HUES48 (cell line): Measurements from ENCODE around the gene PDK1.

Experiments
- H3K27ac ChIP-seq: one replicate; pipeline ENCODE4 v1.7.0; 2013; ENCODE audit warnings: low read depth, low read length, inconsistent platforms
- H3K27me3 ChIP-seq: 2 replicates; pipeline ENCODE4 v1.6.1; 2013; ENCODE audit warnings: mild to moderate bottlenecking, low read length; ENCODE audit not compliant: control insufficient read depth, insufficient read depth
- H3K36me3 ChIP-seq: 2 replicates; pipeline ENCODE4 v1.6.1; 2013; ENCODE audit warnings: low read length; ENCODE audit not compliant: control insufficient read depth, insufficient read depth
- H3K4me1 ChIP-seq: 2 replicates; pipeline ENCODE4 v1.6.1; 2013; ENCODE audit warnings: mild to moderate bottlenecking, low read length; ENCODE audit not compliant: control insufficient read depth, insufficient read depth
- H3K4me3 ChIP-seq: 2 replicates; pipeline ENCODE4 v1.5.1; 2013; ENCODE audit warnings: mild to moderate bottlenecking, low read depth, low read length
- H3K9ac ChIP-seq: 2 replicates; pipeline ENCODE4 v1.6.1; 2013; ENCODE audit warnings: mild to moderate bottlenecking, low read depth, low read length, moderate library complexity
- H3K9me3 ChIP-seq: 2 replicates; pipeline ENCODE4 v1.6.1; 2013; ENCODE audit warnings: low read length; ENCODE audit not compliant: control insufficient read depth, insufficient read depth

Gene PDK1

DNA sequence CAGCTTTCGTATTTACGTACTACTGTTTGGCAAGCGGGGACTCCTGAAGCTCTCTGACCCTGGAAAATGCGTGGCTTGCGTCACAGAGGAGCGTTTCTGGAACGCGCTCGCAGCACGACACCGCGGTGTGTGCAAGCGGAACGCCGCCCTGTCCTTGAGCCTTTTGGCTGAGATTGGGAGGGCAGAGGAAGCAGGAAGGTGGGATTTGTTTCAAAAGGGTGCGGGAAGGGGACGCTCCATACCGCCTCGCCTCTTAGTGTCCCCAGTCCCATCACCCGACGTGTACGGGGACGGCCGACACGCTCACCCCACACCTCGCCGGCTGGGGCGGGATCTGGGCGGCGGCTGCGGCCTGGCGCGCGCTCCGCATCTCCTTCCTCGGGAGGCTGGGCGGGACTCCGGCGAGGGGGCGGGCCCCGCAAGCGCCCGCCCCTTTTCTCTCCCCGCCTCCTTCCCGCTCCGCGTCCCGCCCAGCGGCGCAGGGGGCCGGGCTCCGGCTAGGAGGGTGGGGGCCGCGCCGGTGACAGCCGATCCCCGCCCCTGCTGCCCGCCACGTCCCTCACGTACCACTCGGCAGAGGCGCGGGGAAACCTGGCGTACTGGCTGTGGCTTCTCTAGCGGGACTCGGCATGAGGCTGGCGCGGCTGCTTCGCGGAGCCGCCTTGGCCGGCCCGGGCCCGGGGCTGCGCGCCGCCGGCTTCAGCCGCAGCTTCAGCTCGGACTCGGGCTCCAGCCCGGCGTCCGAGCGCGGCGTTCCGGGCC, at the start of gene PDK1:
Gene PDK1, plus strand, starts transcription at position 569 of the 762 bp plus-strand sequence. Its CDS starts 61 bp downstream, at position 630.
- Histone ChIP-seq H3K27me3 (no peaks in the 10 kb centered on the region; the same call in 1 of the 2 replicates), H3K36me3 (peaks cover 13% of the 10 kb centered on the region), H3K9me3 (no peaks in the 10 kb centered on the region), H3K9ac (peak within 1 kb of the TSS; percentile 80), H3K4me1 (peaks cover 27% of the 10 kb centered on the region), H3K27ac (peak within 1 kb of the TSS; percentile 83), H3K4me3 (peak within 1 kb of the TSS; percentile 85)

DNA sequence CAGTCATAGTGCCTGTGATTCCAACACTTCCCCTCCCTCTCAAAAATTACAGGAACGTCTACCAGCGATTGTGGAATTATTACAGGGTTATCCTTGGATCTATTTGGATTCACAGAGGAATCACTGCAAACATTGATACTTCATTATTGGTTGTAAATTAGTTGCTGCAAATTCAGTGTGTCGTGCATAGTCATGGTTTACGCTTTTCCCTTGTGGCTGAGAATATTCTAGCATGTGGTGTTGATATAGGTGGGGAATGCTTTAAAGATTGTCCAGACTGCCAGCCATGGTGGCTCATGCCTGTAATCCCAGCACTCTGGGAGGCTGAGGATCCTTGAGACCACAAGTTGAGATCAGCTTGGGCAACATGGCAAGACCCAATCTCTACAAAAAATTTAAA, 48.7 kb upstream of the PDK1 start:
- Histone ChIP-seq H3K9me3 (peaks cover 11% of the 10 kb centered on the region), H3K27ac (no peak overlapping the region), H3K4me3 (no peak overlapping the region), H3K9ac (no peak overlapping the region), H3K36me3 (peaks cover 38% of the 10 kb centered on the region), H3K4me1 (no peaks in the 10 kb centered on the region), H3K27me3 (no peaks in the 10 kb centered on the region)

DNA sequence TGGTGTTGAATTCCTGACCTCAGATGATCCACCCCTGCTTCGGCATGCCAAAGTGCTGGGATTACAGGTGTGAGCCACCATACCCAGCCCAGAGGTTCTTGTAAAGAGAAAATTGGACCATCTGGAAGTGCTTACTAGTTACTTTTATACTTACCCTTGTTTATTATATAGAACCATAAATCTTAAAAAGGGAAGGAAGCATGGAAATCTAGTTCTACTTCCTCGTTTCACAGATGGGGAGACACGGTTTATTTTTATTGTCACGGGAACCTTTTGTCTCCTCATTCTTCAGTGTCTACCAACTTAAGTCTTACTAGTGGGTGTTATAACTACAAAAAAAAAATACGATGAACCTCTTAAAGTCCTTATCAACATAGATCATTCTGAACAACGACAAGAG, 45.8 kb upstream of the PDK1 start:
- H3K27me3 ChIP-seq = no peaks in the 10 kb centered on the region
- peaks cover 9% of the 10 kb centered on the region for H3K36me3 ChIP-seq
- H3K9me3 ChIP-seq = peaks cover 29% of the 10 kb centered on the region
- H3K27ac ChIP-seq = no peak overlapping the region
- H3K9ac ChIP-seq = no peak overlapping the region
- H3K4me3 ChIP-seq = no peak overlapping the region
- no peaks in the 10 kb centered on the region for H3K4me1 ChIP-seq

DNA sequence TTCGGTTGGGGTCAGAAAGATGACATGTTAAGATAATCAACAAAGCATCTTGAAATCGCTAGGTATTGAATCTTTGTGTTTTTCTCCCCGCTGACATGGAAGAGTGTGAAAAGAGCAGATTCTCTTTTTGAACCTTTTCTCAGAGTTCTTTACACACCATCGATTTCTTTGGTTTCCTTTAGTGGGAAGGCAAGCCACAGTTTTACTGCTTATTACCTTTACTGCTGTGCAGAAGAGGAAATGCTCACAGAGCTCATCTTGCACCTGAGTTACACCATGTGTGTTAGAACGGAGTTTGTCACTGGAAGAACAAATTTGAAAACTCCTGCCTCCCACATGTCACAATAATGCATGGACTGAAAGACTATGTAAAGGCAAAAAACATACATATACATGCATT, 45.3 kb upstream of the PDK1 start:
- H3K36me3 ChIP-seq = peaks cover 7% of the 10 kb centered on the region
- H3K9ac ChIP-seq = no peak overlapping the region
- no peak overlapping the region for H3K27ac ChIP-seq
- H3K4me3 ChIP-seq = no peak overlapping the region
- no peaks in the 10 kb centered on the region for H3K4me1 ChIP-seq
- peaks cover 29% of the 10 kb centered on the region for H3K9me3 ChIP-seq
- H3K27me3 ChIP-seq = no peaks in the 10 kb centered on the region

DNA sequence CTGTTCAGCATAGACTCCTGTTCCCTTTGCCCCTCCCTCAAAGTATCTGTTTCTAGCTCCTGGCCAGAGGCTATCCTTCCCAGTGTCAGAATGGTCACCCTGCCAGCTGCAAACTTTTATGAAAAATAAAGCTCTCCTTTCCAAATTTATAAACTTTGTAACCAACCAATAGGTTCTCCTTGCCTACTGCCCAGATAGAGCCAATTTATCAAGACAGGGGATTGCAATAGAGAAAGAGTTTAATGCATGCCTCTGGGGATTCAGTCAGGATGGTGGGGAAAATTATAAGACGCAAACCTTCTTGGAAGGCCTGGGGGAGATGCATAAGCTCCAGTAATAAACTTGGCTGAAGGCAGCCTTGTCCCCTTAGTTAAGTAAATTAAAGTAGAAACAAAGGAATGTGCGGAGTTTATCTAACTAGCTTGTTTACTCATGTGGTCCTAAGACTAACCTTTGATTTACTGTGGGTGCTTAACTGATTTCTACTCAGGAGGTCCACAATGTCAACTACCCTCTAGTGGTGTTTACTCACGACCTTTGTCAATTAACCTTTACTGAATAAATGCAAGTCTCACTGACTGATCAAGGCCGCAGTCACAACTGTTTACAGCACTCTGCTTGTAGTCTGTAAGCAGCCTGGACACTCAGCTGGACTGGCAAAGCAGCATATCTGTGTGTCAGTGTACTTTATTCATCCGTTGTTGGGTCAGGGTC, 42.9 kb upstream of the PDK1 start:
- H3K9me3 ChIP-seq = peaks cover 31% of the 10 kb centered on the region
- H3K9ac ChIP-seq = no peak overlapping the region
- no peaks in the 10 kb centered on the region for H3K36me3 ChIP-seq
- H3K4me3 ChIP-seq = no peak overlapping the region
- no peaks in the 10 kb centered on the region for H3K27me3 ChIP-seq
- no peaks in the 10 kb centered on the region for H3K4me1 ChIP-seq
- H3K27ac ChIP-seq = no peak overlapping the region

DNA sequence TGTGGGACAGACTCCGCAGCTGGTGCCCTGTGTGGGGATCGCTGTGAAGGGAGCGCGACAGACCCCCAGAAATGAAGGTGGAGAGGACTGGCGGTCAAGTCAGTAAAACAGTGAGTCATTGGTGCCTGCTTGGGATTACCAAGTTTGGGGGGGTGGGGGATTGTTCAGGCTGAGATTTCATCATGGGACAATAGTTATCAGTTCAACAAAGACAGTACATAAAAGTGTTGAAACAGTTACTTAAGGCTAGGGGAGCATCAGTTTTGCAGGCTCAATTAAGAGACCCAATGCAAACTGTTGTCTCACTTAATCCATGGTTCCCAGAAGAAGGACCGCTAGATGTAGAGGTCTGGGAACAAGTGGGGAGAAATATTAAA, 42.4 kb upstream of the PDK1 start:
- H3K9ac ChIP-seq = no peak overlapping the region
- no peaks in the 10 kb centered on the region for H3K36me3 ChIP-seq
- H3K9me3 ChIP-seq = peaks cover 34% of the 10 kb centered on the region
- no peaks in the 10 kb centered on the region for H3K4me1 ChIP-seq
- no peak overlapping the region for H3K27ac ChIP-seq
- H3K27me3 ChIP-seq = no peaks in the 10 kb centered on the region
- H3K4me3 ChIP-seq = no peak overlapping the region

DNA sequence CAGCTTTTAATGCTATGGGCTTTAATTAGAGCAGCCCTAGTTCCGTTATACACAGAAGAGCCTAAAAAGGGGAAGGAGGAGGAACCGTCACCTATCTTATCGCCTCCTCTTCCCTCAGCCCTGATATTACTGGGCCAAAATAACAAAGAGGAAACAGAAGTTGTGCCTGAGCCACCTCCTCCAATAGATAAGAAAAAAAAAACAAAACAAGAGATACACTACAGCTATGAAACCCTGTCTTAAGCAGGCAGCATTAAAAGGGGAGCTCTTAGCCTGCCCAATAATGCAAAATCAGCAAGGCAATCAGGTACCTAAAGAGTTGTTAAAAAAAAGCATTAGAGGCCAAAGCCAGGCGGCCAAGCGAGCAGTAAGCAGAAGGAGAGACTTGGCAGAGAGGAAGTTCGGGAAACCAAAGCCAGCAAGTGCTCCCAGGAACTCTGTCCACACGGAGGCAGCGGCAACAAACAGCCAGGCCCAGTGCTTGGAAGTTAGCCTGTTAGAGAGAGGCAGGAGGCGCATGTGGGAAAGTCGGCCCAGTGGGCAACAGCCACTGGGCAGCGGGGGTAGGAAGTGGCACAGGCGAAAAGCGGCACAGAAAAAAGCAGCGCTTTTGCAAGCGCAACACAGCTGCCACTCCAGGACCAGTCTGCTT, 41.8 kb upstream of the PDK1 start:
- no peaks in the 10 kb centered on the region for H3K27me3 ChIP-seq
- no peaks in the 10 kb centered on the region for H3K4me1 ChIP-seq
- peaks cover 37% of the 10 kb centered on the region for H3K9me3 ChIP-seq
- no peaks in the 10 kb centered on the region for H3K36me3 ChIP-seq
- H3K27ac ChIP-seq = no peak overlapping the region
- H3K9ac ChIP-seq = no peak overlapping the region
- no peak overlapping the region for H3K4me3 ChIP-seq

DNA sequence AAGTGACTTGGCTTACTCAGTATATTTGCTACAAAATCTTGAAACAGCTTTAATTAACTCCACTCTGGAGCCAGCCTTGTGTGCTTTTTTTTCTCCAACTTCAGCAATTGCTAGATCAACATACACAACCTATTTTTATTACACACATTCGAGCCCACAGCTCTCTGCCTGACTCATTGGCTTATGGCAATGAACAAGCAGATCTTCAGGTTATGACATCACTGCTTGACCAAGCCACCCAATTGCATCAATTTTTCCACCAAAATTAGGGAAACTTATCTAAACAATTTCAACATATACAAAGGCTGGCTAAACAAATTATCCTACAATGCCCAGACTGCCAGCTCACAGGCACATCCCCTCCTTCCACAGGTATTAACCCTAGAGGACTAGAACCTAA, 39.6 kb upstream of the PDK1 start:
- no peak overlapping the region for H3K9ac ChIP-seq
- H3K4me3 ChIP-seq = no peak overlapping the region
- no peak overlapping the region for H3K27ac ChIP-seq
- peaks cover 56% of the 10 kb centered on the region for H3K9me3 ChIP-seq
- no peaks in the 10 kb centered on the region for H3K36me3 ChIP-seq
- no peaks in the 10 kb centered on the region for H3K4me1 ChIP-seq
- no peaks in the 10 kb centered on the region for H3K27me3 ChIP-seq

DNA sequence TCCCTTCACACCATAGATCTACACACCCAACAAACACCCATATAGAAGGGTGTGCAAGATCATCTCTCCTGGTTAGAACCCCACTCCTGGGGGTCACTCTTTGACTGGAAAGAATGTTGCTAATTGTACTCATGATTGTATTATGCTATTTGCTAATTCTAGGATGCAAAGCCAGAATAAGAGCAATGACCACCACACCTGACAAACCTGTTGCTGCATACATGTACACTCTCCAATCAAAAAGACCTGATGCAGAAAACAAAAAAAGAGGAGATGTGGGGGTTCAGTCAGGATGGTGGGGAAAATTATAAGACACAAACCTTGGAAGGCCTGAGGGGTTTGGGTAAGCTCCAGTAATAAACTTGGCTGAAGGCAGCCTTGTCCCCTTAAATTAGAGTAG, 36.9 kb upstream of the PDK1 start:
- Histone ChIP-seq H3K36me3 (no peaks in the 10 kb centered on the region), H3K4me3 (no peak overlapping the region), H3K27ac (no peak overlapping the region), H3K9me3 (peaks cover 37% of the 10 kb centered on the region), H3K4me1 (no peaks in the 10 kb centered on the region), H3K9ac (no peak overlapping the region), H3K27me3 (no peaks in the 10 kb centered on the region)

DNA sequence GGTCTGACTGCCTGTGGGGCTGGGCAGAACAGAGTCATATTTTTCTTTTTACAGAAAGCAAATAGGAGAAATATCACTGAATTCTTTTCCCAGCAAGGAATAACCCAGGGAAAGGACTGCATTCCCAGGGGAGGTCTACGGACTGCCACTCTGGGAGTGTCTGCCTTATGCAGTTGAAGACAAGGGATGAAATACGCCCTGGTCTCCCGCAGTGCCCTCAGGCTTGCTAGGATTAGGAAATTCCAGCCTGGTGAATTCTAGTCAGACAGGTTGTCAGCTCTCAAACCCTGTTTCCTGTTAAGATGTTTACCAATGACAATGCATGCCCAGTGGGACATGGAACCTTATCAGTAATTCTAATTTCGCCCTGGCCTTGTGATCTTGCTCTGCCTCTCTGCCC, 30.3 kb upstream of the PDK1 start:
- Histone ChIP-seq H3K27ac (no peak overlapping the region), H3K4me3 (no peak overlapping the region), H3K36me3 (no peaks in the 10 kb centered on the region), H3K27me3 (no peaks in the 10 kb centered on the region), H3K9ac (no peak overlapping the region), H3K4me1 (no peaks in the 10 kb centered on the region), H3K9me3 (peaks cover 49% of the 10 kb centered on the region)

DNA sequence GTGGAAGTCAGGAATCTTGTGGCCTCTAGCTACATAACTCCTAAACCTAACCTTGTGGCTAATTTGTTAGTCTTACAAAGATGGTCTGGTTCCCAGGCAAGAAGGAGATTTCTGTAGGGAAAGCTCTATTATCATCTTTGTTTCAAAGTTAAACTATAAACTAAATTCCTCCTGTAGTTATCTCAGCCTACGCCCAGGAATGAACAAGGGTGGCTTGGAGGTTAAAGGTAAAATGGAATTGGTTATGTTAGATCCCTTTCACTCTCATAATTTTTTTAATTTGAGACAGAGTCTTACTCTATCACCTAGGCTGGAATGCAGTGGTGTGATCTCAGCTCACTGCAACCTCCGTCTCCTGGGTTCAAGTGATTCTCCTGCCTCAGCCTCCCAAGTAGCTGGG, 24.6 kb upstream of the PDK1 start:
- Histone ChIP-seq H3K4me1 (no peaks in the 10 kb centered on the region; the same call in 1 of the 2 replicates), H3K27me3 (no peaks in the 10 kb centered on the region), H3K36me3 (no peaks in the 10 kb centered on the region), H3K9me3 (peaks cover 55% of the 10 kb centered on the region), H3K9ac (no peak overlapping the region), H3K27ac (no peak overlapping the region), H3K4me3 (no peak overlapping the region)
